ENCODE data around the gene ZNF837.
"Not testable (repeated sequence)": the region's sequence is repeated elsewhere in the genome, so short reads cannot be mapped to it uniquely, and the experiment has no call there.

ZNF837 gene

GRCh38 chr19:58395979-58396627 is 15.3 kb upstream of the ZNF837 start:
- DNase-seq: no peak

- no peak for DNase-seq
Measured at GRCh38 chr19:58395220-58395978, 14.6 kb upstream of the ZNF837 start, which contains the start of gene RNF225. TSS of gene RNF225 (plus strand) at chr19:58395656. CDS start at chr19:58396090, 434 bp downstream.

- DNase-seq: no peak
Measured at GRCh38 chr19:58394821-58395219, 14.0 kb upstream of the ZNF837 start.

GRCh38 chr19:58393725-58394033 is 12.8 kb upstream of the ZNF837 start:
- no peak for DNase-seq

GRCh38 chr19:58392945-58393724 is 12.3 kb upstream of the ZNF837 start:
- no peak for DNase-seq

GRCh38 chr19:58388175-58388526 is 7.3 kb upstream of the ZNF837 start:
- DNase-seq: no peak

- no peak for DNase-seq
Measured at GRCh38 chr19:58387338-58388174, 6.7 kb upstream of the ZNF837 start.

GRCh38 chr19:58386576-58387337 is 5.9 kb upstream of the ZNF837 start, which contains the start of gene RPS5:
TSS of gene RPS5 (plus strand) at chr19:58387269. CDS start at chr19:58388138, 869 bp downstream.
- peak; percentile 87 for DNase-seq

GRCh38 chr19:58385891-58386575 is 5.2 kb upstream of the ZNF837 start:
- no peak for DNase-seq

GRCh38 chr19:58385313-58385890 is 4.6 kb upstream of the ZNF837 start:
- DNase-seq: no peak

- DNase-seq: no peak
Measured at GRCh38 chr19:58382997-58383603, 2.3 kb upstream of the ZNF837 start.

- DNase-seq: no peak
Measured at GRCh38 chr19:58381460-58382212, 806 bp upstream of the ZNF837 start.

GRCh38 chr19:58380037-58380661 is 681 bp downstream of the ZNF837 start:
- no peak for DNase-seq

- DNase-seq: no peak
Measured at GRCh38 chr19:58379246-58379645, 1.6 kb downstream of the ZNF837 start.

GRCh38 chr19:58376724-58377123 is 4.1 kb downstream of the ZNF837 start:
- not testable (repeated sequence) for DNase-seq

GRCh38 chr19:58374200-58374599 is 6.6 kb downstream of the ZNF837 start:
- DNase-seq: no peak

GRCh38 chr19:58372311-58373133 is 8.3 kb downstream of the ZNF837 start:
- no peak for DNase-seq
